Thoracic aorta (tissue), 2 donors: ENCODE results near the gene DOK6. TPM values are rescaled to one million over a fixed set of nuclear protein-coding genes. Genes with fewer than 3 reads are reported as not detected.

Source experiments
- ATAC-seq: fragments of 150-250 bp; one replicate; pipeline ENCODE4 v1.8.0; 2017; ENCODE audit warnings: low read depth; ENCODE audit not compliant: insufficient number of reproducible peaks, low FRiP score
- DNase-seq: peaks from one replicate; pipeline ENCODE4 v3.0.0-alpha.2; 2020; ENCODE audit warnings: low spot score
- H3K27ac ChIP-seq, 2 donors: fragments of 200-600 bp; sonication (generic); 1 replicate in 1 of 2; 2 replicates in 1 of 2; pipeline ENCODE4 v1.5.1; 2016; ENCODE audit warnings: mild to moderate bottlenecking in 2 of 2, moderate library complexity in 2 of 2
- H3K27me3 ChIP-seq: fragments of 200-600 bp; sonication (generic); replicated peaks from 2 replicates; pipeline ENCODE4 v1.6.0; 2016; ENCODE audit warnings: mild to moderate bottlenecking; ENCODE audit not compliant: insufficient read depth
- H3K36me3 ChIP-seq: fragments of 200-600 bp; sonication (generic); one replicate; pipeline ENCODE4 v1.5.1; 2016
- H3K4me1 ChIP-seq, 2 donors: fragments of 200-600 bp; sonication (generic); 1 replicate in 1 of 2; 2 replicates in 1 of 2; pipeline versions ENCODE4 v1.5.1 to v1.6.0; 2016; ENCODE audit warnings: low read depth in 2 of 2, mild to moderate bottlenecking in 1 of 2; ENCODE audit not compliant: control insufficient read depth in 1 of 2
- H3K4me3 ChIP-seq: fragments of 200-600 bp; sonication (generic); 2 replicates; pipeline ENCODE4 v1.5.1; 2016; ENCODE audit warnings: mild to moderate bottlenecking
- H3K9me3 ChIP-seq: fragments of 200-600 bp; sonication (generic); 2 replicates; pipeline ENCODE4 v1.5.1; 2016
- total RNA-seq, 2 donors: library from RNA; depleted of rRNA; stranded (reverse); fragments of >200 nt; gene quantifications; one replicate each; pipeline versions ENCODE4 v1.1.0 to v1.2.3, GENCODE V29; 2016
- TF ChIP-seq, protein P1 (sequence below): fragments of 200-600 bp; sonication (generic); IDR thresholded peaks from one replicate; pipeline ENCODE4 v1.5.1; 2019; ENCODE audit warnings: antibody characterized with exemption

DOK6 gene
- total RNA-seq, 2 donors from 2014 or later, result 2.0 to 2.1 TPM

- no peak overlapping the region for H3K27ac ChIP-seq
- peaks cover 0 to 2% of the 10 kb centered on the region in 2 donors for H3K4me1 ChIP-seq
- H3K9me3 ChIP-seq, result no peaks in the 10 kb centered on the region
- no peaks in the 10 kb centered on the region for H3K27me3 ChIP-seq
- H3K36me3 ChIP-seq, result no peaks in the 10 kb centered on the region
- no peak for ATAC-seq
- TF ChIP-seq, protein P1, sequence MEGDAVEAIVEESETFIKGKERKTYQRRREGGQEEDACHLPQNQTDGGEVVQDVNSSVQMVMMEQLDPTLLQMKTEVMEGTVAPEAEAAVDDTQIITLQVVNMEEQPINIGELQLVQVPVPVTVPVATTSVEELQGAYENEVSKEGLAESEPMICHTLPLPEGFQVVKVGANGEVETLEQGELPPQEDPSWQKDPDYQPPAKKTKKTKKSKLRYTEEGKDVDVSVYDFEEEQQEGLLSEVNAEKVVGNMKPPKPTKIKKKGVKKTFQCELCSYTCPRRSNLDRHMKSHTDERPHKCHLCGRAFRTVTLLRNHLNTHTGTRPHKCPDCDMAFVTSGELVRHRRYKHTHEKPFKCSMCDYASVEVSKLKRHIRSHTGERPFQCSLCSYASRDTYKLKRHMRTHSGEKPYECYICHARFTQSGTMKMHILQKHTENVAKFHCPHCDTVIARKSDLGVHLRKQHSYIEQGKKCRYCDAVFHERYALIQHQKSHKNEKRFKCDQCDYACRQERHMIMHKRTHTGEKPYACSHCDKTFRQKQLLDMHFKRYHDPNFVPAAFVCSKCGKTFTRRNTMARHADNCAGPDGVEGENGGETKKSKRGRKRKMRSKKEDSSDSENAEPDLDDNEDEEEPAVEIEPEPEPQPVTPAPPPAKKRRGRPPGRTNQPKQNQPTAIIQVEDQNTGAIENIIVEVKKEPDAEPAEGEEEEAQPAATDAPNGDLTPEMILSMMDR, result no peak
- no peak for DNase-seq
- no peak overlapping the region for H3K4me3 ChIP-seq
Measured at GRCh38 chr18:69492861-69493260, 92.2 kb downstream of the DOK6 start.

GRCh38 chr18:69494841-69495240, 94.2 kb downstream of the DOK6 start:
- TF ChIP-seq, protein P1, result no peak
- H3K9me3 ChIP-seq, result no peaks in the 10 kb centered on the region
- no peak for DNase-seq
- peaks cover 0 to 2% of the 10 kb centered on the region in 2 donors for H3K4me1 ChIP-seq
- no peaks in the 10 kb centered on the region for H3K27me3 ChIP-seq
- no peak overlapping the region for H3K4me3 ChIP-seq
- no peaks in the 10 kb centered on the region for H3K36me3 ChIP-seq
- ATAC-seq, result no peak
- no peak overlapping the region for H3K27ac ChIP-seq

DNA sequence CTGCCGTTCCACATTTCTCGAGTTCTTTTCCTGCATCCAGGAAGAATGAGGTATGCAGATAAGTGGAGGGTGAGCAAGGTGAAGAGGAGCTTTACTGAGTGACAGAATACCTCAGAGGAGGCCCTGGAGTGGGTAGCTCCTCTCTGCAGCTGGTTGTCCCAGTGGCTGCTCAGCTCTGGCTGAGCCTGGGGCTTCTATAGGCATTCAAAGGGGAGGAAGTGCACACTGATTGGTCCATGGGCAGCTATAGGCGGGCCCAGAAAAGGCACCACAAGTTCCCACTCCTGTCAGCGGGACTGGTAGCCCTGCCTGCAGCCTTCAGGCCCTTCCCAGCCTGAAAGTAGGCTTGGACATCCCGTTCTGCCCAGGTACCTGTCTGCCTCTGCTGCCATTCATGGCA, 94.7 kb downstream of the DOK6 start:
- no peaks in the 10 kb centered on the region for H3K36me3 ChIP-seq
- ATAC-seq (no peak), DNase-seq (no peak)
- TF ChIP-seq, protein P1, result no peak
- peaks cover 0 to 2% of the 10 kb centered on the region in 2 donors for H3K4me1 ChIP-seq
- H3K27ac ChIP-seq, result no peak overlapping the region
- no peak overlapping the region for H3K4me3 ChIP-seq
- H3K9me3 ChIP-seq, result no peaks in the 10 kb centered on the region
- no peaks in the 10 kb centered on the region for H3K27me3 ChIP-seq

GRCh38 chr18:69495841-69496533, 95.3 kb downstream of the DOK6 start:
- no peak for DNase-seq
- H3K4me1 ChIP-seq, result no peaks in the 10 kb centered on the region
- no peaks in the 10 kb centered on the region for H3K9me3 ChIP-seq
- no peak overlapping the region for H3K4me3 ChIP-seq
- ATAC-seq, result no peak
- no peaks in the 10 kb centered on the region for H3K27me3 ChIP-seq
- no peaks in the 10 kb centered on the region for H3K36me3 ChIP-seq
- H3K27ac ChIP-seq, result no peak overlapping the region
- TF ChIP-seq, protein P1, result no peak

DNA sequence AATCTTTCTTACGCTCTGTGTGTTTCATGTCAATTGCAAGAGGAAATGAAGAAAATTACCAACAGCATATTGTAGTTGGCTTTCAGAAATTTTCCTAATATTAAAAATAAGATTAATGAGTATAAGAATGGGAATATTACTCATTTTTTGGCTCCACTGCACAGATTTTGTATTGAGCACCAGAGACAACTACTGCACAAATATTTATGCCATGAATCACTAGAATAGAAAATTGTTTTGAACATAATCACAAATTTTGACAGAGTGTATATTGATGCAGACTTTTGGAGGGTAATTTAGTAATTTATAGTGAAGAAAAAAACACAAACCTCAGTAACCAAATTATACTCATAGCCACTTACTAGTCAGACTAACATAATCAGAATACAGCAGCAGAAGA, 118.3 kb downstream of the DOK6 start:
- H3K4me1 ChIP-seq, result no peaks in the 10 kb centered on the region
- TF ChIP-seq, protein P1, result no peak
- H3K27me3 ChIP-seq, result no peaks in the 10 kb centered on the region
- DNase-seq (no peak), ATAC-seq (no peak)
- no peaks in the 10 kb centered on the region for H3K9me3 ChIP-seq
- no peak overlapping the region for H3K4me3 ChIP-seq
- H3K27ac ChIP-seq, result no peak overlapping the region
- H3K36me3 ChIP-seq, result no peaks in the 10 kb centered on the region
